ENCODE measurements around the gene CIB4. TPM values are rescaled to one million over a fixed set of nuclear protein-coding genes. Genes with fewer than 3 reads are reported as not detected.

Gene CIB4
- total and polyA plus RNA-seq, 9 donors = 3.9 TPM; not detected in 8

DNA sequence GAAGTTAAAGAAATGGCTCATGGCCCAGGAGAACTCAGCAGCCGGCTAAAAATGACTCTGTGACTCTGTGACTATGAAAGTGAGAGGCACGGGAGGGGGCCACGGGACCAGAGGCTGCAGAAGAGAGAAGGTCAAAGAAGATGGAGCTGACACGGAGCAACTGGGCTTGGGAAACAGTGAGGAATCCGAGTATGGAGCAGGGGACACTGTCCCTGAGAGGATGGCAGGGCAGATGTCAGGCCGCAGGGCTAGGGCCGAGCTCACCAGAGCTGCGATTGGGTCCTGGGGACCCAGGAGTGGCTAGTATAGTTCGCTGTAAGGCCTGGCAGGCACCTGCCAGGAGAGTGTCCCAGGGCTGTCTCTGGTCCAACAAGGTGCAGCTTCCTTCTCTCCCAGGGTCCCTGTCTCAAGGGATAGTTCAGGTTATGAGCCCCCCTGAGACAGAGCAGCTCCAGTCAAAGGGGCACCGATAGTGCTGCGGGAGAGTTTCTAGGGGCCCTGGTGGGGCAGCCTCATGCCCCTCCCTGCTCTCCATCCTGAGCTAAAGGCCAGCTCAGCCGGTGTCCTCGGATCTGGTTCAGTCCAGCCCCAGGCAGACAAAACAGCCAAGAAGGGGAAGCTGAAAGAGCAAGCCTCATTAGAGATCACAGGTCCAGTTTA is 42.7 kb downstream of the CIB4 start:
- no peak overlapping the region for H3K4me3 ChIP-seq
- H3K9me3 ChIP-seq = no peaks in the 10 kb centered on the region
- H3K36me3 ChIP-seq = no peaks in the 10 kb centered on the region
- DNase-seq = no peak
- intact Hi-C loops (cut with DNase I) = no loop called here
- H3K27ac ChIP-seq = no peak overlapping the region
- no peaks in the 10 kb centered on the region for H3K27me3 ChIP-seq
- 62 to 70% (median 65%) methylated on average over 13 of the region's 13 CpGs for WGBS, 3 donors
- H3K4me1 ChIP-seq (ENCODE audit: insufficient read depth) = no peaks in the 10 kb centered on the region
- TF ChIP-seq, protein P1, sequence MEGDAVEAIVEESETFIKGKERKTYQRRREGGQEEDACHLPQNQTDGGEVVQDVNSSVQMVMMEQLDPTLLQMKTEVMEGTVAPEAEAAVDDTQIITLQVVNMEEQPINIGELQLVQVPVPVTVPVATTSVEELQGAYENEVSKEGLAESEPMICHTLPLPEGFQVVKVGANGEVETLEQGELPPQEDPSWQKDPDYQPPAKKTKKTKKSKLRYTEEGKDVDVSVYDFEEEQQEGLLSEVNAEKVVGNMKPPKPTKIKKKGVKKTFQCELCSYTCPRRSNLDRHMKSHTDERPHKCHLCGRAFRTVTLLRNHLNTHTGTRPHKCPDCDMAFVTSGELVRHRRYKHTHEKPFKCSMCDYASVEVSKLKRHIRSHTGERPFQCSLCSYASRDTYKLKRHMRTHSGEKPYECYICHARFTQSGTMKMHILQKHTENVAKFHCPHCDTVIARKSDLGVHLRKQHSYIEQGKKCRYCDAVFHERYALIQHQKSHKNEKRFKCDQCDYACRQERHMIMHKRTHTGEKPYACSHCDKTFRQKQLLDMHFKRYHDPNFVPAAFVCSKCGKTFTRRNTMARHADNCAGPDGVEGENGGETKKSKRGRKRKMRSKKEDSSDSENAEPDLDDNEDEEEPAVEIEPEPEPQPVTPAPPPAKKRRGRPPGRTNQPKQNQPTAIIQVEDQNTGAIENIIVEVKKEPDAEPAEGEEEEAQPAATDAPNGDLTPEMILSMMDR (IDR thresholded peaks at IDR 0.05) = no peak
- no peak for TF ChIP-seq POLR2A (IDR thresholded peaks at IDR 0.05)
- TF ChIP-seq EP300 (IDR thresholded peaks at IDR 0.05) = no peak

DNA sequence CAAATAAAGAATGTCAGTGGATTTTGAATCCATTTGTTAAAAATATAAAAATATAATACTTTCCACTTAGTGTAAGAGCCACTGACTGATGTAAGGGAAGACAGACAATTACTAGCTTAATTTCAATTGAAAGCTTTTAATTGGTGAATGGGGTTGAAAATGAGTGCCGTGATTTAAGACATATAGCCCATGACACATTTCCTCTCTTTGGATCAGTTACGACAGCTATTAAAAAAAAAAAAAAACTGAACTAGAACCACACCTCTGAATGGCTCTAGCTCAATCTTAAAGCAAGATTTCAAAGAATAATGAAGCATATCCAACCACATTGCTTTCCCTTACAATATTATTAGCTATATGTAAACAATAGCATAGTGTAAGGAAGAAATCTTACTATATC is 44.0 kb downstream of the CIB4 start:
- intact Hi-C loops (cut with DNase I) = no loop called here
- DNase-seq = no peak
- Histone ChIP-seq H3K9me3 (no peaks in the 10 kb centered on the region), H3K36me3 (no peaks in the 10 kb centered on the region), H3K27me3 (no peaks in the 10 kb centered on the region), H3K4me3 (no peak overlapping the region), H3K4me1 (ENCODE audit: insufficient read depth) (no peaks in the 10 kb centered on the region), H3K27ac (no peak overlapping the region)
- 60 to 78% (median 70%) methylated on average over 2 of the region's 2 CpGs for WGBS, 3 donors
- TF ChIP-seq, protein P1 (IDR thresholded peaks at IDR 0.05) = no peak
- TF ChIP-seq EP300 (IDR thresholded peaks at IDR 0.05) (no peak), POLR2A (IDR thresholded peaks at IDR 0.05) (no peak)

DNA sequence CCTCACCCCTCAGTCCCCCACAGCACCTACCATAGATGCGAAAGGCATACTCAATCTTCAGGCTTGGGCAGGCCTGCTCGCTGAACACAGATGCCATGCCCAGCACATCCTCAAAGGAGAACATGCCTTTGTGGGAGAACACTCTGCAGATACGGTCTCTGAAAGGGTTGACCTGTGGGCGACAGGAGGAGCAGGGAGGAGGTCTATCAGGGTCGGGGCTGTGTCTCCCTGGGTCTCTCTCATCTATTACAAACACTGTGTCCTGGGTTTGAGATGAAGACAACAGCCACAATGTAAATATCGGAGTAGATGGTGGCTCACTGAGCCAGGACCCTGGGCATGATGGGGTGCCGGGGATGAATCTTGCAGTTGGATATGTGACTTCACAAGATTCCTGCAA is 46.0 kb downstream of the CIB4 start:
- H3K4me3 ChIP-seq = no peak overlapping the region
- 69 to 82% (median 82%) methylated on average over 7 of the region's 7 CpGs for WGBS, 3 donors
- no peak for TF ChIP-seq POLR2A (IDR thresholded peaks at IDR 0.05)
- TF ChIP-seq, protein P1 (IDR thresholded peaks at IDR 0.05) = no peak
- TF ChIP-seq EP300 (IDR thresholded peaks at IDR 0.05) = no peak
- H3K27ac ChIP-seq = no peak overlapping the region
- no peaks in the 10 kb centered on the region for H3K4me1 ChIP-seq (ENCODE audit: insufficient read depth)
- H3K9me3 ChIP-seq = no peaks in the 10 kb centered on the region
- DNase-seq = peak in 1 of 5 donors; percentile 1
- intact Hi-C loops (cut with DNase I) = no loop called here
- no peaks in the 10 kb centered on the region for H3K27me3 ChIP-seq
- H3K36me3 ChIP-seq = no peaks in the 10 kb centered on the region

DNA sequence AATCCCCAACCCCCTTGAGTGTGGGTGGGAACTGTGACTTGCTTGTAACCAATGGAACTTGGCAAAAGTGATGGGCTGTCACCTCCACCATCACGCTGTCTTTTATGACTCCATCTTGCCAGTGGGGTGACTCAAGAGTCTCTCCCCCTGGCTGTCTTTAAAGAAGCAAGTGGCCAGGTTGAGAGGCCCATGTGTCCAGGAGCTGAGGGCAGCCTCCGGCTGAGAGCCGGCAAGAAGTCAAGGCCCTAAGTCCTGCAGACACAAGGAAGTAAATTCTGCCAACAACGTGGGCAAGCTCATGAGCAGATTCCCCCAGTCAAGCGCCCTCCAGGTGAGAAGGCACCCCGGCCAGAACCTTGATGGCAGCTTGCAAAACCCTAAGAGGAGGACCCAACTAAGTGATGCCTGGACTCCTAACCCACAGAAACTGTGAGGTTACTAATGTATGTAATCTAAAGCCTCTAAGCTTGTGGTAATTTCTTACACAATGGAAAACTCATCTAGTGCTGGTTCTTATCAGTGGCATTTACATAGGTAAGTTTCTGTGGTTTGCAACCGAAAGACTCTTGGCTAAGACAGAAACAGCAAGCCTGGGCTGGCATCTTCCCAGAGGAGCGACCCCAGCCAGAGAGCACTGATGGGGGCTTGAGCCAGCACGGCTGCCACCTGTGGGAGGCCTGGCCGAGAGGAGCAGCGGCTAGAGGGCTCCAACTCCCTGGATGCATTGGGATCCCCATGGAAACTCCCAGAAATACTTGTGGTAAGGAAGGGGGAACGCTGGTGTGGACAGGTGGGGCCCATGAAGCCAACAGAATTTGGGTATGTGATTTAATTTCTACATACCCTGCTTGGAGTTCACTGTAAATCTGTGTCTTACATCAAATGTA is 49.3 kb downstream of the CIB4 start:
- H3K4me1 ChIP-seq (ENCODE audit: insufficient read depth) = no peaks in the 10 kb centered on the region
- DNase-seq = peak in 1 of 5 donors; percentile 16
- H3K36me3 ChIP-seq = no peaks in the 10 kb centered on the region
- no peaks in the 10 kb centered on the region for H3K9me3 ChIP-seq
- intact Hi-C loops (cut with DNase I) = loop anchor here in 1 of 4 donors (5.0 kb wide), 1 partner anchor 1930 kb away; no protein-coding TSS in a partner anchor
- H3K27ac ChIP-seq = no peak overlapping the region
- 77 to 80% (median 79%) methylated on average over 12 of the region's 12 CpGs for WGBS, 3 donors
- no peak for TF ChIP-seq POLR2A (IDR thresholded peaks at IDR 0.05)
- TF ChIP-seq EP300 (IDR thresholded peaks at IDR 0.05) = no peak
- TF ChIP-seq, protein P1 (IDR thresholded peaks at IDR 0.05) = no peak
- H3K27me3 ChIP-seq = no peaks in the 10 kb centered on the region
- no peak overlapping the region for H3K4me3 ChIP-seq

All from ovary (tissue), 9 donors.